ENCODE measurements around the gene KSR2.

Gene KSR2

GRCh38 chr12:117484901-117485300 is 483.9 kb downstream of the KSR2 start:
- DNase-seq = no peak

- no peak for DNase-seq
Observed at GRCh38 chr12:117483501-117483900, 485.3 kb downstream of the KSR2 start.

DNA sequence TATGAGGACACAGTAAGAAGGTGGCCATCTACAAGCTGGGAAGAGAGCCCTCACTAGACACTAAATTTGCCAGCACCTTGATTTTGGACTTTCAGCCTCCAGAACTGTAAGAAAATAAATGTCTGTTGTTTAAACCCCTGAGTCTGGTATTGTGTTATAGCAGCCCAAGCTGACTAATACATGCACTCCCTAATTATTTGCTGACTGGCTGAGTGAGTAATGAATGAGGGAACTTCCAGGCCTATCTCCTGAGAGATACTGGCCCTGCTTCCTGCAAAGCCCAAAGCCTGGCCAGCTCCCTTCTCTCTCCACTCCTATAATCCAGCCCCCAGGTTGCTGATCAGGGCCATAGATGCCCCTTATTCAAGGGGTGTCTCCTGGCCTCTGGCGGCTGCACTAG is 487.3 kb downstream of the KSR2 start:
- no peak for DNase-seq

- DNase-seq = no peak
Observed at GRCh38 chr12:117476341-117476740, 492.4 kb downstream of the KSR2 start.

DNA sequence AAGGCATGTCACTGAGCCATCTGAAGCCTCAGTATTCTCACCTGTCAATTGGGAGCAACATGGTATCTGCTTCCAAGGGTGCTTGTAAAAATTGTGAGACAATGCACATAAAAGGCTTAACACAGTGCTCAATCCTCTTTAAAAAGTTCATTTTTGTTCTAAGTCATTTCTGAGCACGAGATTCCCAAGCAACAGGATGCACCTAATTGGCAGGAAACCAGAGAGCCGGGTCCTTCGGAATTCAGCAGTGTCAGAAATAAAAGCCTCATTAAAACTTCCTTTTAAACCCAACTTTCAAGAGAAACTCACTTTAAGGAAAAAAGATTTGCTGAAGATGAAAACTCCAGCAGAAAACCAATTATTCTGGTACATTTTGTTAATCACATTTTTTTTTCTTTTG is 494.9 kb downstream of the KSR2 start:
- DNase-seq = no peak

DNA sequence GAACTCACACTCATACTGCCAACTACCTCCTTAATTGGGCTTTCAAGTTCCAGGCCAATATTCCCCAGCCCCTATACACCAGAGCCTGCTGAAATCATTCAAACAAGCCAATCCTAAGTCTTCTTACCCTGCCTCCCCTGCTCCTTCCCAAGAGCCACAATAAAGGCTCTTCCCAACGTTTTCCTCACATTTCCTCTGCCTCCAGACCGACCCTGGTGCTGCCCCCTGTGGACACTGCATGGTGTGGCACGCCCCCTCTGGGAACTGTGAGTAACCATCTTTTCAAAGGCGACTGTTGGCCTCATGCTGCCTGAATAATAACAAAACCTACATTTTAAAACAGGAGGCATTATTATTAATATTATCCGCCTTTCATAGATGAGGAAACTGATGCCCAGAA is 495.8 kb downstream of the KSR2 start:
- DNase-seq = no peak

GRCh38 chr12:117470804-117471203 is 498.0 kb downstream of the KSR2 start:
- DNase-seq = no peak

- DNase-seq = no peak
Observed at GRCh38 chr12:117469883-117470483, 498.8 kb downstream of the KSR2 start.

DNA sequence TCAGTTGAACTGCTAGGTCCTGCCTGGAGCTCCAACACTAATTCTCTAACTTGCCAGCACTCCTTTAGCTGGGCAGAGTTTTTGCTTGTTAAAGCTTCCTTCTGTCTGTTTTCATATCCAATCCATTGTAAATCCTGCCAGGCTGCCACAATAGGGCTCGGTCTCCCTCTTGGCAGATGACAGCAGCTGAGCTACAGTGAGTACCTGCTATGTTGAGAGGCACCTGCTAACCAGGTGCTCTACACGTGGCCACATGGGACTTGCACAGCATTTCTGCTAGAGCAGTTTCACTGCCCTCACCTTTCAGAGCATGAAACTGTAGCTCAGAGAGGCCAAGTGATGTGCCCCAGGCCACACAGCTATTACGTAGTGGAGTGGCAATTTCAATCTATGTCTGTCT is 500.8 kb downstream of the KSR2 start:
- no peak for DNase-seq

DNA sequence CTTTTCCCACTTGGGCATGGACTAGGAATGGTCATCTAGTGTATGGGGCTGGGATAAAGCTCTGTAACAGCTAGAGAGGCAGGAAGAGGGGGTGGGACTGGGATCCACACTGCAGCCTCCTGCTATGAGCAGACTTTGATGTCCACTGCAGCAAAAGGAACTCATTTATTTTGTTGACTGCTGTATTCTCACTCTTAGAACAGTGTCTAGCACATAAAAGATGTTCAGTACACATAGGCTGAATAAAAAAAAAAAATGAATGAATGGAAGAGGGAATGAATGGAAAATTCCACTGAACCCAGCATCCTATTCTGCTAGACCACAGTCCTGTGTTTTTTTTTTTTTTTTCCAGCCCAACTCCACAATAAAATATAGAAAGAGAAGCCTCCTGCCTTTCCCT is 501.2 kb downstream of the KSR2 start:
- DNase-seq = no peak

DNA sequence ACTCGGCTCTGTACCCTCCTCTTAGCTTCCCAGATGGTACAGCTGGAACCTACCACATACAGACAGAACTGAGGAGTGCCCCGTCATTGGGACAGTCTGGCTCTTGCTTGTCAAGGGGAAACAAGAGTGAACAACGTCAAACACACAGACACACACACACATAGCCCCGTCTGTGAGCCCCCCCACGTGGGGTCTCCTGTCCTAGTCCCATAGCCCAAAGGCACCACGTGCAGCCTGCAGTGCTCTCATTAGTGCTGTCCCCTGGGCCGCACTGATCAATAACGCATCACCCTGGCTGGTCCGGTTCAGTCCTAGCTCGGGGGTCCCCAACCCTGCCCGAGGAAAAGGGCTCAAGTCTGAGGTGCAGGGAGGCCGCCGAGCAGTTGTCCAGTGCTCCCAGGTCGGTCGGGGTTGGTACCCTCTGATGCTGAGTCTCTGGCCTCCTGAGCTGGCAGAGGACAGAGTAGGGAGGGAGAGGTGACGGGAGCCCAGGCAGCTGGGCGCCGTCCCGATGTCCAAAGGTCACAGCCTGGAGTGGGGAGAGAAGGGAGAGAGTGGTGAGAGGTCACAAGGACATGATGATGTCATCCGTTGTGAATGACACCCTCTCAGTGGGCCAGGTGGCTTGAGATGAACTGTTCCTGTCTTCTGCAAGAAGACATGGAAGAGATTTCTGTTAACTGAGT is 502.0 kb downstream of the KSR2 start:
- DNase-seq = no peak

DNA sequence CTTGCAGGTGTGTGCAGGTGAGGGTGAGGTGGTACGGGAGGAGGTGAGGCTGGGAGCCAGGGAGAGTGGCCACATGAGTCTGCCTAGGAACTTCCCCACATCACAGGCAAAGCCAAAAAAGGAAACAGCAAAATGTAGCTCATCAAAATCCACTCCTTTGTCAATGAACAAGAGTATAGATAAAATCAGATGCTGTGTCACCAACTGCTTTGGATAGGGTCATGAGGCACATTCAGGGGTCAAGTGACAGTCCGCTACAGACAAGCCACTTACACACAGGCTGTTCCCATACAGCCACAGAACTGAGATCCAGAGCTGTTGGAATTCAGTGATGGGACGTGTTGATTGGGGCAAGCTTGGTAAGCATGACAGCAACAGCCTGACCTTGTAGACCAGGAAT is 507.1 kb downstream of the KSR2 start:
- DNase-seq = no peak

GRCh38 chr12:117459229-117459628 is 509.6 kb downstream of the KSR2 start:
- DNase-seq = no peak

DNA sequence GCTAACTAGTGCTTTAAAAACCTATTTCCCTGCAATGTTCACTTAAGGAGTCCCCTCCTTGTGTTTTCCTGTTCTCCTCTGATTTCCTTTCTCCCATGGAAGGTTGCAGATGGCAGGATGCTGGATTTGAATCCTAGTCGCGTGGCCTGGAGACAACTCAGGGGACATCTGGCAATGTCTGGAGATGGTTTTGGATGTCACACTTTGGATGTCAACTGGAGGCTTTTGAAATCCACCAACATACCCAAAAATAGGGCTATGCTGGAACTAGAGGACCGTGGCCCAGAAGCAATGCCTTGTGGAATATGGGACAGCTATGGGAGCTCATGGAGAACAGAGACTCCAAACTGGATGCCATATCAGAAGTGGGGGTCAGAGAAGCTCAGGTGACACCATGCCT is 511.6 kb downstream of the KSR2 start:
- no peak for DNase-seq

DNA sequence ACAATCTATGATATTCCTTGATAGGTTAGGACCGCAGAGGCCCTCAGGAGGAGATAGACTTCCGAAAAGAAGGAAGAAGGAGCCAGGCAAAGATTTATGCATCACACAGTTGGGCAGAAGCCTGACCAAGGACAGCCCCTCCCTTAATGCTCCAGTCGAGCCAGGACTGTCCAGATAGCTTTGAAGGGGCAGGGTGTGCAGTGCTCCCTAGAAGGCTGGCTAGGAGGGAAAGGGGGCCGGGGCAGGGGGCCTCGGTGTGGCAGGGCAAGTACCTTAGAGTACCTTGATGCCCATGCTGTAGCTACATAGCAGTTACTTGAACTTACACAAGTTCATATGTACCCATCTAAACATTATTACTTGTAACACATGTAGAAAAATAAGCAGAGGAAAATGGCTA is 512.7 kb downstream of the KSR2 start:
- no peak for DNase-seq

DNA sequence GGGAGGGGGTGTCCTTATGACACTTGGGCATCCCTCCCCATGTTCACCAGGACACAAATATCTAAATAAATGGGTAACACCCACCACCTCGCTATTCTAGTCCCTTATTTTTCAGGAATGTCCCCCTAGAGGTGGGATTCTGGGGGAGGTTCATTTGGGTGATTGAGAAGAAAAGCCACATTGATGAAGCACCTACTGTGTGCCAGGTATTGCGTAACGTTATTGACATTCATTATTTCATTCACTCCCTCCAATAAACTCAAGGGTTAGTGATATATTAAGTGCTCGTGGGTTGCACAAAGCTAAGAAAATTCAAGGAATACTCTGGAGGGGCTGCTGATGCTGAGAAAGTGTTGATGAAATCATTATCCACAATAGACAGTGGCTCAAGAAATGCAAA is 514.8 kb downstream of the KSR2 start:
- no peak for DNase-seq

GRCh38 chr12:117452112-117452511 is 516.7 kb downstream of the KSR2 start:
- no peak for DNase-seq

- DNase-seq = no peak
Observed at GRCh38 chr12:117450209-117450608, 518.6 kb downstream of the KSR2 start.

- no peak for DNase-seq
Observed at GRCh38 chr12:117447665-117448366, 521.0 kb downstream of the KSR2 start.

DNA sequence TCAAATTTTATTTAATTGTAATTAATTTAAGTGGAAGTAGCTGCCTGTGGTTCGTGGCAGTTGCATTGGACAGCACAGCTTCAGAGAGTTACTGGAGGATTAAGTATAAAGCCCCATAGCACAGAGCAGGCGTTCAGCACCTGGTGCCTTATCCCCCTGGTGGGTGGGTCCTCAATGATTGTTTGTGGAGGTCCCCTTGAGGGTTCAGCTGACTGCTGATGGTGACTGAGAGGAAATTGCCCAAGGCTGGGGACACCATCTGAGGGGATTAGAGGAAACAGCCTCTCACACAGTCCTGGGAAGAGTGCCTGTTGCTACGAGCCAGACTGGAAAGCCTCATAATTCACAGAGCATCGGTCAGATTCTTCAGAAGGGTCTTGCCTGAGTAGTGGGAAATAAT is 524.0 kb downstream of the KSR2 start:
- no peak for DNase-seq

DNA sequence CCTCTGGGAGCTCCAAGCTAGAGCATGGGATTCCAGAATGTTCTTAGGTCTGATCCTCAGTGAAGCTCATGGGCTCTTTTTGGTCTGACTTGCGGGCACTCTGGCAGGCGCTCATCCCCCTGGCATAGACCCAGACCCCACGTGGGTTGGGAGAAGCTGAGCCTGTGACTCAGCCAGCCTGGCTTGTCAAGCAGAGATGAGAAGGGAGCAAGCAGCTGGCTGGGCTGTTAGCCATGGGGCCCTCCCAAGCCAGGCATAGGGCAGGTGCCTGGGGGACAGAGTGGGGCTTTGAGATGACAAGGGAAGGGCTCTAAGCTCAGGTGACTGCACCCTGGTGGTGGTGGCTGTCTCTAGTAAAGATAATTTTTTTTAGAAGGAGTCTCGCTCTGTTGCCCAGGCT is 527.0 kb downstream of the KSR2 start:
- DNase-seq = peak; percentile 76

- no peak for DNase-seq
Observed at GRCh38 chr12:117440384-117440783, 528.4 kb downstream of the KSR2 start.

GRCh38 chr12:117439531-117440001 is 529.2 kb downstream of the KSR2 start:
- DNase-seq = no peak

DNA sequence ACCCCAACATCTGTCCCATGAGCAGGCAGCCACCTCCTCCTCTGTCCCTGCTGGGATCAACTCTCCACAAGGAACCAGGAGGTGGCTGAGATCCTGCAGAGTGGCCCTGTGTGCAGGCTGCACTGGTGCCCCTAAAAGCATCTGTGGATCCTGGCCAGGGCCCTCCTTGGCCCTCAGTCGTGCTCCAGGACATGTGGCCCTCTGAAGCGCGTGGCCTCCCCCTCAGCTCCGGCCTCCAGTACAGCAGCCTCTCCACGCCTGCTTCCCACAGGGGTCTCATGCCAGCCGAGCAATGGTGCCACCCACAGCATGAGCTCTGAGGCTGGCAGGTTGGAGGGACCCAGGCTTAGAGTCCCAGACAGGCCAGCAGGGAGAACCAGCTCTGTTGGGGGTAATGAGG is 530.0 kb downstream of the KSR2 start:
- DNase-seq = no peak
